Endometrium (tissue), 2 donors: Measurements from ENCODE around the gene TCEAL5.
"Not testable (repeated sequence)": the region's sequence is repeated elsewhere in the genome, so short reads cannot be mapped to it uniquely, and the experiment has no call there.

Experiments used
- FAIRE-seq: peaks from 2 replicates; lab custom pipeline; 2012; peaks lifted over from hg19 to GRCh38; lab: Jason Lieb, UNC
- donor health status: control.
- donor health status: control.

Gene TCEAL5

GRCh38 chrX:103276581-103277002, at the start of gene TCEAL5:
TCEAL5 (minus strand) TSS chrX:103276750; CDS start chrX:103274563, 2,187 bp downstream.
- no peak for FAIRE-seq

- no peak for FAIRE-seq
These were observed 34.8 kb upstream of the TCEAL5 start for GRCh38 chrX:103311399-103311780.

GRCh38 chrX:103310555-103311398, 34.2 kb upstream of the TCEAL5 start, which contains the start of gene BEX2:
BEX2 (minus strand) TSS chrX:103310990; CDS start chrX:103309976, 1,014 bp downstream.
- no peak for FAIRE-seq

GRCh38 chrX:103309860-103310554, 33.5 kb upstream of the TCEAL5 start:
- no peak for FAIRE-seq

- FAIRE-seq = not testable (repeated sequence)
These were observed 29.1 kb upstream of the TCEAL5 start for GRCh38 chrX:103305666-103306065.

GRCh38 chrX:103304705-103305104, 28.2 kb upstream of the TCEAL5 start:
- FAIRE-seq = no peak

- FAIRE-seq = no peak
These were observed 16.6 kb upstream of the TCEAL5 start for GRCh38 chrX:103293118-103293517.

- FAIRE-seq = no peak
These were observed 3.1 kb upstream of the TCEAL5 start for GRCh38 chrX:103279624-103280023.

- no peak for FAIRE-seq
These were observed 493 bp downstream of the TCEAL5 start for GRCh38 chrX:103275947-103276567.

GRCh38 chrX:103274284-103274683, 2.3 kb downstream of the TCEAL5 start:
- FAIRE-seq = no peak

GRCh38 chrX:103258275-103258674, 18.3 kb downstream of the TCEAL5 start:
- FAIRE-seq = no peak

- FAIRE-seq = no peak
These were observed 19.9 kb downstream of the TCEAL5 start for GRCh38 chrX:103256651-103257050.

- FAIRE-seq = no peak
These were observed 21.5 kb downstream of the TCEAL5 start, which contains the start of gene TCEAL8 for GRCh38 chrX:103254921-103255493. TCEAL8 (minus strand) TSS chrX:103255155; CDS start chrX:103253979, 1,176 bp downstream.

- no peak for FAIRE-seq
These were observed 22.3 kb downstream of the TCEAL5 start for GRCh38 chrX:103254171-103254824.

GRCh38 chrX:103253608-103254007, 22.9 kb downstream of the TCEAL5 start:
- no peak for FAIRE-seq

- no peak for FAIRE-seq
These were observed 25.6 kb downstream of the TCEAL5 start for GRCh38 chrX:103250977-103251376.

GRCh38 chrX:103249805-103250204, 26.7 kb downstream of the TCEAL5 start:
- no peak for FAIRE-seq

- FAIRE-seq = no peak
These were observed 28.0 kb downstream of the TCEAL5 start for GRCh38 chrX:103248553-103248952.

- no peak for FAIRE-seq
These were observed 36.4 kb downstream of the TCEAL5 start for GRCh38 chrX:103240155-103240554.

GRCh38 chrX:103236296-103236695, 40.3 kb downstream of the TCEAL5 start:
- FAIRE-seq = no peak

GRCh38 chrX:103235608-103236007, 40.9 kb downstream of the TCEAL5 start:
- not testable (repeated sequence) for FAIRE-seq

GRCh38 chrX:103234869-103235268, 41.7 kb downstream of the TCEAL5 start:
- no peak for FAIRE-seq
